Stimulated activated CD4-positive, alpha-beta T cell treated with anti-CD3 and anti-CD28 coated beads, Interleukin-1b, Interleukin-23, amount 100 ng/mL, for 48 hours (primary cell): ENCODE data around the gene CEACAM16.
"Not testable (repeated sequence)": the region's sequence is repeated elsewhere in the genome, so short reads cannot be mapped to it uniquely, and the experiment has no call there.

Source experiments
- DNase-seq: peaks from one replicate; pipeline ENCODE4 v3.0.0-alpha.2; 2020

Gene CEACAM16

DNA sequence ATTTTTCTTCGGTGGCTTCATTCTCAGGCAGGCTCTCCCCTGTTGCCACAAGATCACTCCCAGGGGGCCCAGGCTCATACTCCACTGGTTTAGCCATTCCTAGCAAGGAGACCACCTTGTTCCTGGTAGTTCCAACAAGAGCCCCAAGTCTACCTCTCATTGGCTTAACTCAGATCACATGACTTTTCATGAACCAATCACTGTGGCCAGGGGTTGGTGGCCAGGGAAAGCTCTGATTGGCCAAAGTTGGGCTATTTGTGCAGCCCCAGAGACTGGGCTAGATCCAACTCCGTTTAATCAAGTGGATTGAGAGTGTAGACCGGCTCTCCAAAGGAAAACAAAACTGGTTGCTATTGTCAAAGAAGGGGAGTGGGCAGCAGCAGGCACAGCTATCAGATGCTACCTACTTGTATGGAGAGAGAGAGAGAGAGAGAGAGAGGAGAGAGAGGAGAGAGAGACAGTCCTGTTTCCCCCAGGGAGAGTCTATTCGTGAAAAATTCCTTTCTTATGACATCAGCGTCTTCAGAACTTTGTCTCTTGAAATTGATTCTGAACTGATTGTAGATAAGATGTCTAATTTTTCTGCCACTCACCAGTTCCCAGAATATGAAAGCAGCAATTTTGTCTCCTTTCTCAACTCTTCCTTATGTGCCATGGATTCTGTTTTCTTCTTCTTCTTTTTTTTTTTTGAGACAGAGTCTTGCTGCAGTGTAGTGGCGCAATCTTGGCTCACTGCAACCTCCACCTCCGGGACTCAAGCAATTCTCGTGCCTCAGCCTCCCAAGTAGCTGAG is 21.7 kb upstream of the CEACAM16 start:
- no peak for DNase-seq

DNA sequence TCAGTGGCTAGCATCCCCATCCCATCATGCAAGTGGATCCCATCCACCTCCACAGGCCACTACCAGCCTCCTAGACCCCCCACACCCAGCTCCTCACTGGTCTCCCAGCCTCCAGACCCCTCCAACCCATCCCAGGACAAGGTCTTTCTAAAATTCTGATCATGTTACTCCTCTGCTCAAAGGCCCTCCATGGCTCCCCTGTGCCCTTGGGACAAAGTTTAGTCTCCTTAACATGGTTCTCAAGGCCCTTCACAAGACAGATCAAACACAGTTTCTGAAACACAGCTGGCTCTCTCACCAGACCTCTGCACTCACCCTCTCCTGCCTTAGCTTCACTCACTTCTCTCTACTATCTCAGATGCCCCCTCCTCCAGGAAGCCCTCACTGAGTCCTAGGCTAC is 18.4 kb upstream of the CEACAM16 start:
- DNase-seq = no peak

DNA sequence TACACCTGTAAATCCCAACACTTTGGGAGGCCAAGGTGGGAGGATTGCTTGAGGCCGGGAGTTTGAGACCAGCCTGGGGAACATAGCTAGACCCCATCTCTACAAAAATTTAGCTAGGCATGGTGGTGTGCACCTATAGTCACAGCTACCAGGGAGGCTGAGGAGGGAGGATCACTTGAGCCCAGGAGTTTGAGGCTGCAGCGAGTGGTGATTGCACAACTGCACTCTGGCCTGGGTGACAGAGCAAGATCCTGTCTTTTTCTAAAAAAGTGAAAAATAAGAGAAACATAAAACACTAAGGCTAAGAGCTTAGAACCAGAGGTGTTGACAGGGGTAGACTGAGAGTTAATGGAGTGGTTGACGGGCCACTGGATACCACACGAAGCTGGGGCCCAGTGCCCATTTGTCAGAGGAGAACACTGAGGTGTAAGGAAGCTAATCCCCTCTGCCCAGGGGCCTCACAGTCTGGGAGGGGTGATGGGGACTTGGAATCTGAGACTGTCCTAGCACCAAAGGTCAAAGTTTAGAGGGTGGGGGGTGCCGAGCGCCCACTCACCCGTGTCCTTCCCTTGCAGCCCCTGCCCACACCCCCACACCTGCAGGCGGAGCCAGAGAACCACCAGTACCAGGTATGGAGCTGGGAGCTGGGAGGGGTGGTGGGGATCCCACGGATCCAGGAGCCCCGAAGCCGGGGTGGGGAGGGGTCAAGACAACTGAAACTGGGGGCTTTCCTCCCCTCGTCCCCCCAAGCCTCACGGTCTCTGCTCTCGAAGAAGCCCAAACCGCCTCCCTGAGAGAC is 16.8 kb upstream of the CEACAM16 start:
- DNase-seq = no peak

DNA sequence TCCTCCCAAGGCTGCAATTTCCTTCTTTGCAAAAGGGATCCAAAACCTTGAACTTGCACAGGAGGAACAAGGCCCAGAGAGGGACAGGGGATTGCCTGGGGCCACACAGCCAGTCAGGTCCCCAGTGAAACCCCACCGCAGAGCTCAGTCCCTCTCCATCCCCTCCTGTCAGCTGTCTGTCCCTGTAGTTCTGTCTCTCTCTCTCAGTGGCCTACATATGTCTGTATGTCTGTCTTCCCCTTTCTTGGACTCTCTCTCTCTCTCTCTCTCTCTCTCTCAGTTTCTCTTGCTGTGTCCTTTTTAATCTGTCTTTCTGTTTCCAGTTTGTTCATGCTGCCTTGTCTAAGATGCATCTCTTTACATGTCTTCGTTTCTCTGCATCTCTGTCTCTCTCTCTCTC is 16.1 kb upstream of the CEACAM16 start:
- DNase-seq = no peak

DNA sequence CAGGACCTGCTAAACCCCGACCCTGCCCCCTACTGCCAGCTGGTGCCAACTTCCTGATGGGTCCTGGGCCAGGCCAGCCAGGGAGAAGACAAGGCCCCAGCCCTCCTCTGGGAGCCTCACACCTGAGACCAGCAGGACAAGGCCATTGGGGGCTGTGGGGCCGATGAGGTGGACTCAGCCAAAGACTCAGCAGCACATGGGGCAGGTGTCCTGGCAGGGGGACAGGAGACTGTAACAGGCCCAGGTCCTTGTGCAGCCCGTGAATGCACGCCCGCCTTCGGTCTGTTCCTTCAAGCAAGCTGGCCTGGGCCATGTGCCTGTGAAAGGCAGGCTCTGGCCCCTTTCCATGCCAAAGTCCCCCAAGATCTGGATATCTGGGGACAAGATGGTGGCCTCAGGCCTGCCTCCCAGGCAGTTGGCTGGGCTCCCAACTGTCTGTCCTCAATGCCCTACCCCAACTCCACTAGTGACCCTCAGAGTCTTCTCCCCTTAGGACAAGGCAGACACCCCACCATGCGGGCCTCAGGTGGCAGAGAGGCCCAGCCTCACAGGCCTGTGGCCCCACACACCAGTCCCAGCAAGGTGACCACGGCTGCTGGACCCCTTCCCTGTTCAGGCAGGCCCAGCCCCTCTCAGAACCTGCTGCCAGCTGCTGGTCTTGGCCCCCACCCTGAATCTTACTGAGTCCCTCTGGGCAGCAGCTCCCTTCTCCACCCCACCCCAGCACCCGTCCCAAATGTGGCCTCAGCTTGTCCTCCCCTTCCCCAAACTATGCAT is 15.3 kb upstream of the CEACAM16 start:
- DNase-seq = no peak

DNA sequence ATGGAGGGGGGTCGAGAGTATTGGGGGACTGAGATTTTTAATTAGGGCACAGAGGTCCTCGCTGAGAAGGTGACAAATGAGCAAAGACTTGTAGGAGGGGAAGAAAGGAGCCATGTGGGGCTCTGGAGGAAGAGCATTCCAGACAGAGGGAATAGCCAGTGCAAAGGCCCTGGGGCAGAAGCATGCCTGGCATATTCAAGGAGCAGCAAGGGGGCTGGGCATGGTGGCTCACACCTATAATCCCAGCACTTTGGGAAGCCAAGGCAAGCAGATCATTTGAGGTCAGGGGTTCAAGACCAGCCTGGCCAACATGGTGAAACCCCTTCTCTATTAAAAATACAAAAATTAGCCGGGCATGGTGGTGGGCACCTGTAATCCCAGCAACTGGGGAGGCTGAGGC is 14.6 kb upstream of the CEACAM16 start:
- not testable (repeated sequence) for DNase-seq

DNA sequence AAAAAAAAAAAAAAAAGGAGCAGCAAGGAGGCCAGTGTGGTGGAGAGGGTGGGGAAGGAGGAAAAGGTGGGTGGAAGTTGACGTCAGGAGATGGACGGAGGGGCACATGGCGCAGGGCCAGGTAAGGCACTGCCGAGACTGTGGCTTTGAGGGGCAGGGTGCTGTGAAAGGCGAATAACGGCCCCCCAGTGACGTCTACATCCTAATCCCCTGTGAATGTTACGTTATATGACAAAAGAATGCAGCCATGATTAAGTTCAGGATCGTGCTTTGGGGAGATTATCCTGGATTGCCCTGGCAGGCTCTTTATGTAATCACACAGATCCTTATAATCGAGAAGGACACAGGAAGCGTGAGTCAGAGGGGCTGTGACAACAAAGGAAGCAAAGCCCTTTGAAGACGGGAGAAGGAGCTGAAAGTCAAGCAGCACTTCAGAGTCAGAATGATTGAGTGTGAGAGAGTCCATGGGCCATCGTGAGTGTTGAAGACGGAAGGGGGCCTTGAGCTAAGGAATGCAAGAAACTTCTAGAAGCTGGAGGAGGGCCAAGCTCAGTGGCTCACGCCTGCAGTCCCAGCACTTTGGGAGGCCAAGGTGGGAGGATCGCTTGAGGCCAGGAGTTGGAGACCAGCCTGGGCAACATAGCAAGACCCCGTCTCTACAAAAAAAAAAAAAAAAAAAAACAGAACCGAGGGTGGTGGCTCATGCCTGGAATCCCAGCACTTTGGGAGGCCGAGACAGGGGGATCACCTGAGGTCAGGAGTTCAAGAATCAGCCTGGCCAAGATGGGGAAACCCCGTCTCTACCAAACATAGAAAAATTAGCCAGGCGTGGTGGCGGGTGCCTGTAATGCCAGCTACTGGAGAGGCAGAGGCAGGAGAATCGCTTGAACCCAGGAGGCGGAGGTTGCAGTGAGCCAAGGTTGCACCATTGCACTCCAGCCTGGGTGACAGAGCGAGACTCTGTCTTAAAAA is 13.8 kb upstream of the CEACAM16 start:
- peak; percentile 14 for DNase-seq

DNA sequence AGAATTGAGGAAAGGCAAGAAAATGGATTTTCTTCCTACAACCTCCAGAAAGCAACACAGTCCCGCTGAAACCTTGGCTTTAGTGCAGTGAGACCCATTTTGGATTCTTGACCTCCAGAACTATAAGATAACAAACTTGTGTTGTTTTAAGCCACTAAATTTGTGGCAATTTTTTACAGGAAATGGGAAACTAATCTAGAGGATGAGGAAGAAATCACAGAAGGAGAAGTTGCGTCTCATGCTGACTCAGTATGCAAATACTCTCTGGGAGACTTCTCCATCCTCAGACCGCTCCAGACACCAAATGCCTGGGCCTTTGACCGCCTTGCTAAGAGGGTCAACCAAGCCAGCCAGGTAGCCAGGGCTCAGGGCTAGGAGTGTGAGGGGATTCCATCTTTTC is 13.1 kb upstream of the CEACAM16 start:
- DNase-seq = no peak

DNA sequence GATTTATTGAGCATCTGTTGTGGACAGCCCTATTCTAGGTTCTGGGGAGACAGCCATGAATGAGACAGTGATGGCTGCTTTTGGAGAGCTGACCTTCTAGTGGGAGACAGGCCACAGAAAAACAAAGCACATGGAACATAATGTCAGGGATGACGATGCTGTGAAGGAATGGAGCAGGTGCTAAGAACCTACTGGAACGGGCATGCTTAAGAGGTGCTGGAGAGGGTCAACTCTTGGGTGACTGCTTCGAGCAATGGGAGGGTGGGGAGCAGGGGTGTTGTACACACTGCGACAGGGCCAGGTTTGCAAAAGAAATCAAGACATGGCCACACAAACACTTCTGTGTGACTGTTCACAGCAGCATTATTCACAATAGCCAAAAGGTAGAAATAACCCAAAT is 12.1 kb upstream of the CEACAM16 start:
- DNase-seq = no peak

DNA sequence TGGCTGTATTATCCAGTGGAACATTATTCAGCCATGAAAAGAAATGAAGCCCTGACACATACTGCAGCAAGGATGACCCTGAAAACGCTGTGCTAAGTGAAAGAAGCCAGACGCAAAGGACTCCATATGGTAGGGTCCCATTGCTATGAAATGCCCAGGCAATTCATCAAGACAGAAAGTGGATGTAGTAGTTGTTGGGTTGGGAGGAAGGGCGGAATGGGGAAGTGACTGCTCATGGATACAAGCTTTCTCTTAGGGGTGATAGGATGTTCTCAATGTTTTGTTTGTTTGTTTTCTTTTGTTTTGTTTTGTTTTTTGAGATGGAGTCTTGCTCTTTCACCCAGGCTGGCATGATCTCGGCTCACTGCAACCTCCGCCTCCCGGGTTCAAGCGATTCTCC is 11.1 kb upstream of the CEACAM16 start:
- DNase-seq = no peak

DNA sequence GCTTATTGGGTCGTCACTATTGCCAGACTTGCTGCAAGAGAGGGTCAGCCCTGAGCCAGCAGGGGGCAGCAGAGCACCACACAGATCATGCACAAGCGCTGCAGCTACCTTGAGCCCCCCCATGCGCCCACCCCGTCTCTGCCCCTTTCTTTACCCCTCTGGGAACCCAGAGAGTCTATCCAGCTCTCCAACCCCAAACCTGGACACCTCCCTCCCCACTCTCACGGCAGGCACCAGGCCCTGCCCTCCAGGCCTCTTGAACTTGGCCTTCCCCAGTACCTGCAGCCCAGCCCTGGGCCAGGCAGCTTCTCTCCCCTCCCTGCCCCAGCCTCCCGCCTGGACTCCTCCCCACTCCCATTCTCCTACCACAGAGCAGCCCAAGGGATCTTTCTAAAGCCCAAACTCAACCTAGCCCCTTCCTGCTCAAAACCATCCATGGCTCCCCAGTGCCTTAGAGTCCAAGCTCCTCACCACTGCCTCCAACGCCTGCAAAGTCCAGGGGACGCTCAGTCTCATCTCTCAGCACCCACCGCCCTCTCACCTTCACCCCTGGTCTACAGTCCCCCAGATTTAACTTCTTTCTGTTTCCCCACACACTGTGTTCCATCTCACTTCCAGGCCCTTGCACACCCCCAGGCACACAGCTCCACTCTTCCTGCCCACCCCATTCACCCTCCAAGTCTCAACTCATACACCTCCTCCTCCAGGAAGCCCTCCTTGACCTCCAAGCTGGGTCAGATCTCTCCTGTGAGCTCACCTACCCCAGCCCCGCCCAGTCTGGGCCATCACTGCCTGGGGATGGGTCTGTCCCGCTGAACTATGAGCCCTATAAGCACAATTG is 9.4 kb upstream of the CEACAM16 start:
- peak; percentile 73 for DNase-seq

DNA sequence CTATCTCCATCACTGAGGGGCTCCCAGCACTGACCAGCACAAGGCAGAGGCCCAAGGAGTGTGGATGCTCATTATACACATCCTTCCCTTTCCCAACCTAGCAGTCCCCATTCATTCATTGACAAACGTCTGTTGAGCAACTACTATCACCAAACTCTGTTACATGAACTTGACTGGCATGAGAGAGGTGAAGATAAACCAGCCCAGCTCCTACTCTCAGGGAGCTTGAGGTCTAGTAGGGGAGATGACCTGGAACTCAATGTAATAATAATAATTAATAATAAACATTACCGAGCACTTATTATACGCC is 8.9 kb upstream of the CEACAM16 start:
- no peak for DNase-seq

DNA sequence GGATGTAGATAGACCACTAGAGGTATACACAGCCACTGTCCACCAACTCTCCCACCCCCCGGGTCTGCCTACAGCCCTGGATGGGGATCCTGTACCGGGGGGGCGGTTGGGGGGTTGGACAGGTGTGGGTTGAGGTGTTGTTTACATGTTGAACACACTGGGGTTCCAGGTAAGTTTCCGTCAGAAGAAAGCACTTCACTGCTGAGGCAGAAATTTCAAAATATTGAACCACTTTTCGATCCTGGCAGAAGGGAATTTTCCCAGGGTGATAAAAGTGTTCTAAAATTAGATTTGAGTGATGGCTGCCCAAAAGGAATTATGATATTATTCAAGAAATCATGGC is 6.6 kb upstream of the CEACAM16 start:
- DNase-seq = no peak

DNA sequence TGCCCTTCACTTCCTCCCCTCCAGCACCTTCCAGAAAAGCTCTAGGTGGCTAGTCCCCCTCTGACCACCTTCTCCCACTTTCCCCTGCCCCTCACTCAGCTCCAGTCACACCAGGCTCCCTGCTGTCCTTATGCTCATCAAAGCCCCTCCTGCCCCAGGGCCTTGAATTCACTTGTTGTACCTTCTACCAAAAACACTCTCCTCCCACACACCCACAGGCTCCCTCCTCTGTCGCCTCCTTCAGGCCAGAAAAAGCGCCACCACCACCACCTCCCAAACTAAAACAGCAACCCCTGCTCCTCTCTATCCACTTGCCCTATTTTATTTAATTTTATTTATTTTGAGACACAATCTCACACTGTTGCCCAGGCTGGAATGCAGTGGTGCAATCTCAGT is 4.8 kb upstream of the CEACAM16 start:
- DNase-seq = peak; percentile 52

DNA sequence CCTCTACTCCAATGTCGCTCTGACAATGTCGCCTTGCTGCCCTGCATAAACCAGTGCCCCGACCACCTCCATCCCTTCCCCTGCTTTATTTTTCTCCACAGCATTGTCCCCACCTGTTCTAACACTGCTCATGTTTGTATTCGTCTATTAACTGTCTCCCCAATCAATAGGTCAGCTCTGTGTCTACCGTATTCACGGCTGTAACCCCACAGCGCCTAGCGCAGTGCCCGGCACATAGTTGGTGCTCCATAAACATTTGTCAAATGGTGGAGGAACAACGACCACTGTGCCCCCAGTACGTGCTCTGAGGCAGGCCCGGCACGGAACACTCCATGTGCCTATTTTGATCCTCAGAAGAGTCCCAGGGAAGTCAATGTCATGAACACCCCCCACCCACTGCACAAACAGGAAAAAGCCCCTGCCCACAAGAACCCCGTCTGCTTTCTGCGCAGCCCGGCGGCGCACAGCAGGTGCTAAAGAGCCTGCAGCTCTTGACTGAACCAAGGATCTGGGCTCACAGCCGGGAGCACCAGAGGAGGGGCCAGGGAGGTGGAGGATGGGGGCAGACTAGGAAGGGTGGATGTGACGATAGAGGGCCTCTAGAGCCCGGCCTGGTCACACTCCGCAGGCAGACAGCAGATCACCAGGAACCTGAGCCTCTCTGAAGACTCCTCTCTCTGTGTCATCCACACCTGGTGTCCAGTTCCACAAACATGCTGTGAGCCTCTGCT is 1.8 kb upstream of the CEACAM16 start:
- DNase-seq = no peak

DNA sequence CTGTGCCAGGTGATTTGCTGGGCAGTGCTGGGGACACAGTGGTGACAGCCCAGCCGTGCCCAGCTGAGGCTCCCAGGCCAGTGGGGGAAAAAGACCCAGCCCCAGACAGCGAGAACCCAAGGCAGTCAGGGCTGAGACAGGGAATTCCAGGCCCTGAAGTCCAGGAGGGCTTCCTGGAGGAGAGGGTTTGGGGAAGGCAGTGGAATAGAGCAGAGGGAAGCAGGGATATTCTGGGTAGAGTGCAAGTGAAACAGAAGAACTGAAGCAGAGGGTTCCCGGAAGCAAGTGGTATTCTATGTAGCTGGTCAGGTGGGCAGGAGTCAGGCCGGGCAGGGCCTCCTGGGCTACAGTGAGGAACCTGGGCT is 1.3 kb upstream of the CEACAM16 start:
- DNase-seq = no peak

DNA sequence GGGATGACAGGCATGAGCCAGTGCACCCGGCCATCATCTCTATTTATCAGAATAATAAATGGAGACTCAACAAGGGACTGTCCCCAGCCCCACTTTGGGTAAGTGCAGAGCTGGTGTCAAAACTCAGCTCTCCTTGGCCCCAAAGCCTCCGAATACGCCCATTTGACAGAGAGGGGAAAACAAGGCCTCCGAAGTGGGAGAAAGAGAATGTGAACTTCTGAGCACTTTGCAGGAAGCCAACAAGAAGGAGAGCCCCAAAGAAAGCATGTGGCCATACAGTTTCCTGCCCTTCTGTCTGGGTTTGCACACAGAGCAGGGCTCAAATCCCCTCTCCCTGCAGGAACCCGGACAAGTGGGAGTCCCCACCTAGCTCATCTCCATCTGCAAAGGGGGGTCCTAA is 1.6 kb downstream of the CEACAM16 start:
- no peak for DNase-seq

DNA sequence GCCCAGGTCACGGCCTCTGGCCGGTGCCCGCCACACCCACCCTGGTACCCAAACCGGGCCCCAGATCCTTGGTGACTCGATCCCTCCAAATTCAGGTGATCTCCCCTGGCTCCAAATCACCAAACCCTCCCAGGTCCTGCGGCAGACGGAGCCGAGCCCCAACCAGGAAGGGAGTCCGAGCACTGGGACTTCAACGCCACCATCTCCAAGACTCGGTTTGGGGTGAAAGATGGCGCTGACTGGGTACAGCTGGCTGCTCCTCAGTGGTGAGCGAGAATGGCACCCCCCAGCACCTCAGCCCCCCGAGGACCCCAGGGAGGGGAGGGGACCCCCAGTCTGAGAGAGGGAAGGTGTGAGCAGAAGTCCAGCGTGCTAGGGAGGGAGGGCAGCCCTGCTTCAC is 2.3 kb downstream of the CEACAM16 start:
- DNase-seq = no peak

DNA sequence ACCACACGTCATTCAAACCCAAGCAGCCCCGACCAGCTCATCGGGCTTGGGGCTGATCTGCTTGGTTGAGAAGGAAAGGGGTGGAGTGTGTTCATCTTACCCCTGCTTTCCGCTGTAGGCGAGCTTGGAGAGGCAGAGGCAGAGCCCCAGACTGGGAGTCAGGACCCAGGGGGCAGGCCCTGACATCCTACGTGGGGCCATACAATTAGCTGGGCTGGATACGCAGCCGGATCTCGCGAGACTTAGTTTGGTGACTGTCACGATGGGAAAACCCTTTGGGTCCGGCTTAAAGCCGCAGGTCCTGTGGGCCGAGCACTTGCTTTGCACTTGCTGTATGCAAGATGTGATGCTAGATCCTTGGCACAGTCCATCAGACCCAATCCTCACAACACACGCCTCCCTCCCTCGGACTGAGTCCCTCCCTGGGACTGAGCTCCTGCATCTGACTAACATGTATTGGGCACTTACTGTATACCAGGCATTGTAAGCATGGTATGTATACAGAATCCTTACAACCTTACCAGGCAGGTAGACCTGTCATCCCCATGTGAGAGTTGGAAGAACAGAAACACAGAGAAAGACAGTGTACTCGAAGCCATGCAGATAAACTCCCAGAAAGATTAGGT is 3.7 kb downstream of the CEACAM16 start:
- DNase-seq = no peak

DNA sequence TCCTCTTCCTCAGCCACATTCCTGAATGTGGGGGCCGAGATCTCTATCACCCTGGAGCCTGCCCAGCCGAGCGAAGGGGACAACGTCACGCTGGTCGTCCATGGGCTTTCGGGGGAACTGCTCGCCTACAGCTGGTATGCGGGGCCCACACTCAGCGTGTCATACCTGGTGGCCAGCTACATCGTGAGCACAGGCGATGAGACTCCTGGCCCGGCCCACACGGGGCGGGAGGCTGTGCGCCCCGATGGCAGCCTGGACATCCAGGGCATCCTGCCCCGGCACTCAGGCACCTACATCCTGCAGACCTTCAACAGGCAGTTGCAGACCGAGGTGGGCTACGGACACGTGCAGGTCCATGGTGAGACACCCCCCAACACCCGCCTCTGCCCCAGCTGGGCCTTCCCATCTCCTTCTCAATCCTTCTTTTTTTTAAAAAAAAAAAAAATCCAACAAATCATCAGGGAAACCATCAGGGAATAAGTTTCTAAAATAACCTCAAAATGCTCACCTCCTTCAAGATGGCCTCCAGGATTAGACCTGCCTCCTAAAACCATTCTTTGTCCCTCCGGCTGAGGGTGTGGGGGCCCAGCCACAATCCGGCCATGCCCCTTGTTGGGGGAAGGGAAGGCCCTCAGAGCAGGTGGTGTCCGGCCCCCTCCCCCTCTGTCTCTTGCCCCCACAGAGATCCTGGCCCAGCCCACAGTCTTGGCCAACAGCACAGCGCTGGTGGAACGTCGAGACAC is 4.6 kb downstream of the CEACAM16 start:
- DNase-seq = no peak
